LNCAP (cell line): ENCODE results near the gene CNTRL.
A peak's percentile ranks its signal among the peaks of the same experiment; 100 is the strongest.

Experiments
- TF ChIP-seq, protein P1 (sequence below): fragments of 450-650 bp; IDR thresholded peaks from 2 replicates; pipeline ENCODE4 v1.5.1; 2017; ENCODE audit warnings: mild to moderate bottlenecking

The CNTRL gene

GRCh38 chr9:121059513-121059912 is 15.2 kb upstream of the CNTRL start:
- TF ChIP-seq, protein P1, sequence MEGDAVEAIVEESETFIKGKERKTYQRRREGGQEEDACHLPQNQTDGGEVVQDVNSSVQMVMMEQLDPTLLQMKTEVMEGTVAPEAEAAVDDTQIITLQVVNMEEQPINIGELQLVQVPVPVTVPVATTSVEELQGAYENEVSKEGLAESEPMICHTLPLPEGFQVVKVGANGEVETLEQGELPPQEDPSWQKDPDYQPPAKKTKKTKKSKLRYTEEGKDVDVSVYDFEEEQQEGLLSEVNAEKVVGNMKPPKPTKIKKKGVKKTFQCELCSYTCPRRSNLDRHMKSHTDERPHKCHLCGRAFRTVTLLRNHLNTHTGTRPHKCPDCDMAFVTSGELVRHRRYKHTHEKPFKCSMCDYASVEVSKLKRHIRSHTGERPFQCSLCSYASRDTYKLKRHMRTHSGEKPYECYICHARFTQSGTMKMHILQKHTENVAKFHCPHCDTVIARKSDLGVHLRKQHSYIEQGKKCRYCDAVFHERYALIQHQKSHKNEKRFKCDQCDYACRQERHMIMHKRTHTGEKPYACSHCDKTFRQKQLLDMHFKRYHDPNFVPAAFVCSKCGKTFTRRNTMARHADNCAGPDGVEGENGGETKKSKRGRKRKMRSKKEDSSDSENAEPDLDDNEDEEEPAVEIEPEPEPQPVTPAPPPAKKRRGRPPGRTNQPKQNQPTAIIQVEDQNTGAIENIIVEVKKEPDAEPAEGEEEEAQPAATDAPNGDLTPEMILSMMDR, result no peak

DNA sequence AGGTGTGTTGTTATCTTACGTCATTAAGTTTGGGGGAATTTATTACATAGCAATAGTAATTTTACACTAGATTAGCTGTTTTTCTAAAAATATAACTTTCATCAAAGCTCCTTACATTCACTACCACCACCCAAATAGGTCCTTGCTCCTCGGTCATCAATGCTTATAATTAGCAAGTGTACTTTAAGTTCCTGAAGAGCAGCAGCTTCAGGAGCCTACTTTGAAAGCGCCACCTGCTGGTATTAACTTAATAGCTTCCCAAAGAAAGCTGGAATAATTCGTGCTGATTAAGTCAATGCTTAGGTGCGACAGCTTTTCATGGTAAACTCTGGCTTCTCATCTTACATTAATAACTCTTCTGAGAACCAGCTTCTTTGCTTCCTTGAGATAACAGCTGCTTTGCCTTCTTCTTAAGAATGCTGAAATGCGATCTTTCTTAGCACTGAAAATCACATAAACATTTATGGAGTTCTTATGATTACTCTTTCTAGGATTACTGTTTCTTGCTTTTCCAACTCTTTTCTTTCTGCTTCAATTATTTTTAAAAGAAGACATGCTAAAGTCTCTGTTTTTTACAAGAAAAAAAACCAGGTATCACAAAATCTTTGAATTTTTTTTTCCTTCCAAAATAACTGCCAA is 14.6 kb upstream of the CNTRL start:
- TF ChIP-seq, protein P1, result peak; percentile 73

- TF ChIP-seq, protein P1, result no peak
Measured at GRCh38 chr9:121066850-121067249, 7.9 kb upstream of the CNTRL start.

DNA sequence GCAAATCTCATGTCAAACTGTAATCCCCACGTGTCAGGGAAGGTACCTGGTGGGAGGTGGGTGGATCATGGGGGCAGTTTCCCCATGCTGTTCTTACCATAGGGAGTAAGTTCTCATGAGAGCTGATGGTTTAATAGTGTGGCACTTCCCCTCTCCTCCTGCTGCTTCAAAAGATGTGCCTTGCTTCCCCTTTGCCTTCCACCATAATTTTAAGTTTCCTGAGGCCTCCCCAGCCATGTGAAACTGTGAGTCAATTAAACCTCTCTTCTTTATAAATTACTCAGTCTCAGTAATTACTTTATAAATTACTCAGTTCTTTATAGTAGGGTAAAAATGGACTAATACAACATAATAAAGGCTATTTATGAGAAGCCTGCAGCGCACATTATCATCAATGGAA is 7.1 kb upstream of the CNTRL start:
- TF ChIP-seq, protein P1, result no peak

GRCh38 chr9:121069396-121069795 is 5.4 kb upstream of the CNTRL start:
- TF ChIP-seq, protein P1, result no peak

GRCh38 chr9:121071370-121071755 is 3.4 kb upstream of the CNTRL start:
- TF ChIP-seq, protein P1, result no peak

DNA sequence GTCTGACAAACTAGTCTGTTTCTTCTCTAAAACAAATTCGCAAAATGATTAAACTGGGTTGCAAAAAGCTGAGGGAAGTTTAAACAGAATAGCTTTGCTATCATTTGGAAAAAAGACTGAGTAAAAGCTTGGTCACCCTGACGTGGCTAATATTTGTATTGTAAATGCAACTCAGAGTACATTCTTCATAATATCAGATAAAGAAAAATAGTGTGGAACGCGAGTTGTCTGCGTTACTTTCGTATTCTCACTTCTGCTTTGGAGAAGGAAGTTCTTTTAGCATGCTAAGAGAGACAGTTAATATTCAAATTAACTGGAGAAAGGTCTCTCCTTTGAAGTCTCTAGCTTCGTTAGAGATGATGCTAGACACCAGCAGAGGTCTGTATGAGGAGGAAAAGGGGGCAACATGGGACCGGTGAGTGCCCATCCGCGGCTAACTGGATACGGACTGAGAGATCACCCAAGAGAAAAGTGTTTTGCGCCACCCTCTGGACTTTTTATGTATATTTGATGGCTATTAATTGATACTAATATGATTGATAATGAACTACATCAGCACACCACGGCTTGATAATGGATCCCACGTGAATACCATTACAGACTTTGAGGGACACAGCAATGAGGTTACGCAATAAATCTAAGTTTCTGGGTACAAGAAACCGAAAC is 2.9 kb upstream of the CNTRL start:
- TF ChIP-seq, protein P1, result peak; percentile 56; the same call in 1 of the 2 replicates
